Trophoblast cell (in vitro differentiated cells and primary cell): ENCODE data around the gene TBC1D9B.
A peak's percentile ranks its signal among the peaks of the same experiment; 100 is the strongest.

Experiments
- DNase-seq, 2 donors: peaks; one replicate each; pipeline ENCODE4 v3.0.0-alpha.2; 2016
- H2AFZ ChIP-seq: 2 replicates; pipeline ENCODE4 v1.6.1; 2013; ENCODE audit warnings: low read length, moderate library complexity, mild to moderate bottlenecking; ENCODE audit not compliant: insufficient read depth, poor library complexity
- H2AK5ac ChIP-seq: 2 replicates; pipeline ENCODE4 v1.6.1; 2013; ENCODE audit warnings: mild to moderate bottlenecking, low read length
- H2BK120ac ChIP-seq: 2 replicates; pipeline ENCODE4 v1.6.1; 2013; ENCODE audit warnings: low read length, mild to moderate bottlenecking, moderate library complexity; ENCODE audit not compliant: insufficient read depth, poor library complexity
- H2BK12ac ChIP-seq: 2 replicates; pipeline ENCODE4 v1.6.1; 2013; ENCODE audit warnings: mild to moderate bottlenecking, low read length, moderate library complexity
- H2BK5ac ChIP-seq: 2 replicates; pipeline ENCODE4 v1.6.1; 2013; ENCODE audit warnings: low read length, low read depth, moderate library complexity, mild to moderate bottlenecking; ENCODE audit not compliant: poor library complexity
- H3K14ac ChIP-seq: 2 replicates; pipeline ENCODE4 v1.6.1; 2013; ENCODE audit warnings: mild to moderate bottlenecking, low read length
- H3K18ac ChIP-seq: 2 replicates; pipeline ENCODE4 v1.6.1; 2013; ENCODE audit warnings: mild to moderate bottlenecking, low read length
- H3K23ac ChIP-seq: 2 replicates; pipeline ENCODE4 v1.6.1; 2013; ENCODE audit warnings: low read length
- H3K27ac ChIP-seq: 2 replicates; pipeline ENCODE4 v1.5.1; 2013; ENCODE audit warnings: low read depth, mild to moderate bottlenecking, inconsistent platforms, low read length, moderate library complexity
- H3K27me3 ChIP-seq: 2 replicates; pipeline ENCODE4 v1.6.1; 2013; ENCODE audit warnings: inconsistent platforms, mild to moderate bottlenecking, low read length, moderate library complexity; ENCODE audit not compliant: insufficient read depth
- H3K36me3 ChIP-seq, 2 experiments: 1 replicate in 1 of 2; 2 replicates in 1 of 2; pipeline ENCODE4 v1.6.1; 2013; ENCODE audit warnings: low read length in 2 of 2, mild to moderate bottlenecking in 2 of 2, moderate library complexity in 1 of 2; ENCODE audit not compliant: insufficient read depth in 2 of 2, control insufficient read depth in 1 of 2
- H3K4ac ChIP-seq: 2 replicates; pipeline ENCODE4 v1.6.1; 2013; ENCODE audit warnings: low read depth, mild to moderate bottlenecking, low read length, moderate library complexity
- H3K4me1 ChIP-seq, 2 experiments: 1 replicate in 1 of 2; 2 replicates in 1 of 2; pipeline ENCODE4 v1.6.1; 2013; ENCODE audit warnings: low read length in 2 of 2, mild to moderate bottlenecking in 2 of 2, moderate library complexity in 1 of 2; ENCODE audit not compliant: insufficient read depth in 2 of 2, control insufficient read depth in 1 of 2
- H3K4me2 ChIP-seq: 2 replicates; pipeline ENCODE4 v1.6.1; 2013; ENCODE audit warnings: inconsistent platforms, mild to moderate bottlenecking, low read length, moderate library complexity
- H3K4me3 ChIP-seq: 2 replicates; pipeline ENCODE4 v1.5.1; 2013; ENCODE audit warnings: mild to moderate bottlenecking, low read depth, low read length, inconsistent platforms
- H3K79me1 ChIP-seq: one replicate; pipeline ENCODE4 v1.6.1; 2013; ENCODE audit warnings: low read length
- H3K79me2 ChIP-seq: 2 replicates; pipeline ENCODE4 v1.6.1; 2013; ENCODE audit warnings: low read length, mild to moderate bottlenecking; ENCODE audit not compliant: control insufficient read depth, insufficient read depth, poor library complexity
- H3K9ac ChIP-seq: 2 replicates; pipeline ENCODE4 v1.6.1; 2013; ENCODE audit warnings: mild to moderate bottlenecking, low read length
- H3K9me3 ChIP-seq: 2 replicates; pipeline ENCODE4 v1.6.1; 2013; ENCODE audit warnings: low read depth, mild to moderate bottlenecking, control low read depth, inconsistent platforms, low read length; ENCODE audit not compliant: insufficient read depth
- H4K12ac ChIP-seq: 2 replicates; pipeline ENCODE4 v1.6.1; 2013; ENCODE audit warnings: low read depth, mild to moderate bottlenecking, low read length, moderate library complexity
- H4K8ac ChIP-seq: 2 replicates; pipeline ENCODE4 v1.6.1; 2013; ENCODE audit warnings: low read depth, mild to moderate bottlenecking, low read length, moderate library complexity
- H4K91ac ChIP-seq: one replicate; pipeline ENCODE4 v1.6.1; 2013; ENCODE audit warnings: low read depth, mild to moderate bottlenecking, low read length, moderate library complexity
- WGBS: extraction: QIAGEN DNeasy Blood & Tissue Kit; methylation state at CpG from one replicate; pipeline ENCODE4 v1.1.7; 2013; ENCODE audit warnings: missing lambda C conversion rate; ENCODE audit not compliant: insufficient read length, insufficient coverage; ENCODE audit errors: extremely low coverage; 5-methylcytosine and 5-hydroxymethylcytosine counted together

TBC1D9B gene

GRCh38 chr5:179908528-179908927 lies 831 bp upstream of the TBC1D9B start:
- Histone ChIP-seq H2AFZ (no peak overlapping the region), H3K9me3 (peaks cover 2% of the 10 kb centered on the region), H3K4me1 (peaks cover 5 to 7% of the 10 kb centered on the region in 2 experiments), H4K91ac (no peak overlapping the region), H4K8ac (no peak overlapping the region), H3K4me2 (no peak overlapping the region), H4K12ac (no peak overlapping the region), H3K79me2 (peaks cover 6% of the 10 kb centered on the region), H3K4ac (no peak overlapping the region), H3K9ac (no peak overlapping the region), H3K79me1 (peaks cover 4% of the 10 kb centered on the region), H3K36me3 (peaks cover 15 to 17% of the 10 kb centered on the region in 2 experiments), H3K23ac (no peak overlapping the region), H3K18ac (no peak overlapping the region), H3K4me3 (no peak overlapping the region), H3K14ac (no peak overlapping the region), H2BK5ac (no peak overlapping the region), H3K27me3 (no peaks in the 10 kb centered on the region), H2AK5ac (no peak overlapping the region), H2BK12ac (no peak overlapping the region), H2BK120ac (no peak overlapping the region), H3K27ac (no peak overlapping the region)
- WGBS, result no CpG with 5 or more reads among the region's 16 CpGs
- peak in 1 of 2 donors; percentile 10 for DNase-seq

GRCh38 chr5:179906795-179907555 lies 722 bp downstream of the TBC1D9B start:
- H2BK120ac ChIP-seq, result no peak overlapping the region
- H3K9ac ChIP-seq, result peak overlapping the region; percentile 68
- peak overlapping the region; percentile 25 for H4K91ac ChIP-seq
- peak overlapping the region; percentile 32 for H4K12ac ChIP-seq
- peak overlapping the region; percentile 16 for H3K18ac ChIP-seq
- H2AK5ac ChIP-seq, result peak overlapping the region; percentile 76
- no peak overlapping the region for H2BK5ac ChIP-seq
- peaks cover 29 to 30% of the 10 kb centered on the region in 2 experiments for H3K36me3 ChIP-seq
- peaks cover 5 to 7% of the 10 kb centered on the region in 2 experiments for H3K4me1 ChIP-seq
- H3K14ac ChIP-seq, result peak overlapping the region; percentile 67
- peak overlapping the region; percentile 80 for H3K4me2 ChIP-seq
- H2BK12ac ChIP-seq, result no peak overlapping the region
- peak overlapping the region; percentile 66 for H2AFZ ChIP-seq
- no peak for DNase-seq
- H3K9me3 ChIP-seq, result peaks cover 2% of the 10 kb centered on the region
- peaks cover 6% of the 10 kb centered on the region for H3K79me2 ChIP-seq
- peak overlapping the region; percentile 95 for H3K4me3 ChIP-seq
- H3K79me1 ChIP-seq, result peaks cover 4% of the 10 kb centered on the region
- no peak overlapping the region for H3K27ac ChIP-seq
- no CpG with 5 or more reads among the region's 50 CpGs for WGBS
- H3K27me3 ChIP-seq, result no peaks in the 10 kb centered on the region
- H4K8ac ChIP-seq, result peak overlapping the region; percentile 71
- peak overlapping the region; percentile 45 for H3K4ac ChIP-seq
- no peak overlapping the region for H3K23ac ChIP-seq

- no peak overlapping the region for H2BK120ac ChIP-seq
- H3K4me3 ChIP-seq, result no peak overlapping the region
- H4K12ac ChIP-seq, result no peak overlapping the region
- H4K8ac ChIP-seq, result no peak overlapping the region
- peak overlapping the region; percentile 80 for H3K4me2 ChIP-seq
- H3K9me3 ChIP-seq, result peaks cover 2% of the 10 kb centered on the region
- H3K4ac ChIP-seq, result peak overlapping the region; percentile 30
- H3K4me1 ChIP-seq, result peaks cover 5 to 7% of the 10 kb centered on the region in 2 experiments
- no peak overlapping the region for H3K14ac ChIP-seq
- peaks cover 30 to 31% of the 10 kb centered on the region in 2 experiments for H3K36me3 ChIP-seq
- no peak overlapping the region for H4K91ac ChIP-seq
- H3K27ac ChIP-seq, result no peak overlapping the region
- H3K79me1 ChIP-seq, result peaks cover 4% of the 10 kb centered on the region
- no CpG with 5 or more reads among the region's 24 CpGs for WGBS
- DNase-seq, result peak in 1 of 2 donors; percentile 10
- no peak overlapping the region for H3K18ac ChIP-seq
- no peaks in the 10 kb centered on the region for H3K27me3 ChIP-seq
- no peak overlapping the region for H2BK12ac ChIP-seq
- H2BK5ac ChIP-seq, result no peak overlapping the region
- no peak overlapping the region for H3K9ac ChIP-seq
- H2AFZ ChIP-seq, result no peak overlapping the region
- H3K23ac ChIP-seq, result no peak overlapping the region
- H3K79me2 ChIP-seq, result peaks cover 6% of the 10 kb centered on the region
- no peak overlapping the region for H2AK5ac ChIP-seq
Measured at GRCh38 chr5:179906294-179906794, 1.4 kb downstream of the TBC1D9B start.

GRCh38 chr5:179905161-179905560 lies 2.5 kb downstream of the TBC1D9B start:
- H3K18ac ChIP-seq, result no peak overlapping the region
- no peak overlapping the region for H4K91ac ChIP-seq
- no peaks in the 10 kb centered on the region for H3K27me3 ChIP-seq
- peaks cover 35 to 37% of the 10 kb centered on the region in 2 experiments for H3K36me3 ChIP-seq
- H3K79me1 ChIP-seq, result peaks cover 4% of the 10 kb centered on the region
- H3K9ac ChIP-seq, result no peak overlapping the region
- H2BK5ac ChIP-seq, result no peak overlapping the region
- no peak overlapping the region for H2BK12ac ChIP-seq
- no peak overlapping the region for H3K23ac ChIP-seq
- peaks cover 5 to 7% of the 10 kb centered on the region in 2 experiments for H3K4me1 ChIP-seq
- no peak overlapping the region for H2AFZ ChIP-seq
- no peak overlapping the region for H3K4me3 ChIP-seq
- WGBS, result no CpG with 5 or more reads among the region's 8 CpGs
- peaks cover 2% of the 10 kb centered on the region for H3K9me3 ChIP-seq
- no peak overlapping the region for H3K27ac ChIP-seq
- no peak overlapping the region for H3K4me2 ChIP-seq
- no peak overlapping the region for H2BK120ac ChIP-seq
- H3K4ac ChIP-seq, result no peak overlapping the region
- no peak overlapping the region for H4K12ac ChIP-seq
- peaks cover 6% of the 10 kb centered on the region for H3K79me2 ChIP-seq
- no peak overlapping the region for H2AK5ac ChIP-seq
- no peak for DNase-seq
- H4K8ac ChIP-seq, result no peak overlapping the region
- no peak overlapping the region for H3K14ac ChIP-seq
